NCI-H2029 (cell line): ENCODE results near the gene PGAM2.

Source experiments
- DNase-seq: peaks from one replicate; lab custom pipeline; 2025; lab: John Stamatoyannopoulos, UW

Gene PGAM2

DNA sequence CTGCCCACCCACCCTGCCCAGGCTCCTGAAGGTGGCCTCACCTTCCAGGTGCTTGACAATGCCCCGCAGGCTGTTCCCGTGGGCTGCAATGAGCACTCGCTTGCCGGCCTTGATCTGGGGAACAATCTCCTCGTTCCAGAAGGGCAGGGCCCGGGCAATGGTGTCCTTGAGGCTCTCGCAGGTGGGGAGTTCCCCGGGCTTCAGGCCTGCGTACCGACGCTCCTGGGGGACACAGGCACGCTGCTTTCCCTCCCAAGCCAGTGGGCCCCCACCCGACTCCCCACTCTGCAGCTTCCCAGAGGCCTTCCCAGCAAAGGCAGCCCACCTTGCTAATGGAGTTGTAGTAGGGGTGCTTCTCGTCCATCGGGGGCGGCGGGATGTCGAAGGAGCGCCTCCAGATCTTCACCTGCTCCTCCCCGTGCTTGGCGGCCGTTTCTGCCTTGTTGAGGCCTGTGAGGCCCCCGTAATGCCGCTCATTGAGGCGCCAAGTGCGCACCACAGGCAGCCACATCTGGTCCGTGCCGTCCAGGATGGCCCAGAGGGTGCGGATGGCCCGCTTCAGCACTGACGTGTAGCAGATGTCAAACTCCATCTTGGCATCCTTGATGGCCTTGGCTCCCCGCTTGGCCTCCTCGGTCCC, 456 bp downstream of the PGAM2 start:
- DNase-seq: no peak

DNA sequence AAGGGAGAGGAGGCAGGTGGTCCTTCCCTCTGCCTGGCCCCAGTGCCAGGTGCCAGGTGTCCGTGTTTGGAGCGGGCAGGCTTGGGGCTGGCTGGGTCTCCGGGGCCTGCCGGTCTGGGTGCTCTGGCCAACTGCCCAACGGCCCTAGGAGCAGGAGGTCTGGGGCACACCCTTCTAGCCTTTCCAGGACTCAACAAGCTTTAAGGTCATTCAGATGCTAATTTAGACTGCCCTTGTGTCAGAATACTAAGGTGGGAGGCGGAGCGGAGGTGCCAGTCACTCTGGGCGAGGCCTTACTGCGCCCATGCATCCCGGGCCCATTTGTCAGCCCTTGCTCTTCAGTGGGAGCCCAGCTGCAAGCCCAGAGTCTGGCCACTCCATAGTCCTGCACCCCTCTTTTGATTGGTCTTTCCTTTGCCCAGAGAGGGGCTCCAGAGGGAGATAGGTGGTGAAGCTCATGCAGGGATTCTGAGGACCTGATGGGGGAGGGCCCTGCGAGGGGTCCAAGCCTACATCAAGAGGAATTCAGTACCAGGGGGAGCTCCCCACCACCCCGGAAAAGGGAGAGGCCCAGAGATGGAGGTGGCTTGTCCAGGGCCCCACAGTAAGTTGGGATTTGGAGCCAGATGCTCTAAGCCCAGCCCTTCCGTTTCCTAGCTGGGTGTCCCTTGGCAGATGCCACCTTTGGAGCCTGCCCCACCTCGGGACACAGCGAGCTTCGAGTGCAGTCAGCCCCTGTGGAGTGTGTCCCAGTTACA, 1.3 kb downstream of the PGAM2 start:
- no peak for DNase-seq

DNA sequence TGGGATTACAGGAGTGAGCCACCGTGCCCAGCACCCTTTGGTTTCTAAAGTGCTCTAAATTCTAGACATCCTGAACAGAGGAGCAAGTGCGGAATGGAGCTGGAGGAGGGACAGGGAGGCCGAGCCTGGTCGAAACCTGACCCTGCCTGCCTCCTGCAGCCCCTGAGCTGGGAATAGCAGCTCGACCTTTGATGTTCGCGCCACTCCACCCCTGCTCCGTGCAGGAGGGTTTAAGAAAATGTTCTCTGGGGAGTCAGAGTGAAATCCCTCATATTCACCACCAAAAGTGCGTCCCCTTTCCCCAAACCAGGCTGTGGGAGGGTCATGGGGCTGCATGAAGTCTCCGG, 1.8 kb downstream of the PGAM2 start:
- no peak for DNase-seq

DNA sequence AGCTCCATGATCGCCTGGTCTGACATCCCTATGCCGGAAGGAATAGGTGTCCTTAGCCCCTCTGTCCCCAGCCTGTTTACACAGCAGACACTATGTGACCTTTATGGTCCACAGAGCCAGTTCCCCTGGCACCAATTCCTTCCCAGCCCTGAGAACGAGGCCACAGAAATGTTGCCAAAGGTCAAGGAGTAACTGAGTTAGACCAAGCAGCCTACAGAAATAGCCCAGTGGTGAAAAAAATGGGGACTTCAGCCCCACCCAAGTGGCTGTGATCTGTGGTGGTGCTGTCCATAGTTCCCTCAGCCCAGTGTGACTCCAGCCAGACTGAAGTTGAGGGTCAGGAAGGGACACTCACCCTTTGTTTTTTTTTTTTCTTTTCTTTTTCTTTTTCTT, 2.5 kb downstream of the PGAM2 start:
- no peak for DNase-seq

DNA sequence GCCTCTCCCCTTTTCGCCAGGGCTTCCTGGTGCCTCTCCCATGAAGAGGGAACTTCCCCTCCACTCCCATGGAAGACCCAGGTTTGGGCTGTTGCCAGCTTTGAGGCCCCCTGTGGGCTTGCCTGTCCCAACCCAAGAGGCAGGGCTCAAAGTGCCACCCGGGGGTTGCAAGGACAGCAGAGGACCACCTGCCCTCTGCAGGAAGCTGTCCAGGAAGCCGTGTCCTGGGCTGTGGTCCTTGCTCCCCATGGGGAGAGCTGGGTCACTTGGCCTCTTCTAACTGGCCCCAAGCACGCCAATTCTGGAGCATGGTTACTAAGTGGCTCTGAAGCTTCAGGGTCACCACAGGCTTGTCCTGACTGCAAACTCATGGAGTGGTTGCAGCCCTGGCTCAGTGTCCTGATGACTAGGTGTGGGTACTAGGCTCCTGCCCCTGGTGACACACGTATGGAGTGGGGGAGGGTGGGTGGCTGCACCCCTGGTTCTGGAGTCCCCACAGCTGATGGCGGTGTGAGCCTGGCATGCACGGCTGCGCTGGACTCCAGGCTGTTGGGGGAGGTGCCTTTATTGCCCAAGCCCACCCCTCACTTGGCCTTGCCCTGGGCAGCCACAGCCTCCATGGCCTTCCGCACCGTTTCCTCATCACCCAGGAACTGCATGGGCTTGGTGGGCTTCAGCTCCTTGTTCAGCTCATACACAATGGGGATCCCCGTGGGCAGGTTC, 3.0 kb downstream of the PGAM2 start:
- no peak for DNase-seq

DNA sequence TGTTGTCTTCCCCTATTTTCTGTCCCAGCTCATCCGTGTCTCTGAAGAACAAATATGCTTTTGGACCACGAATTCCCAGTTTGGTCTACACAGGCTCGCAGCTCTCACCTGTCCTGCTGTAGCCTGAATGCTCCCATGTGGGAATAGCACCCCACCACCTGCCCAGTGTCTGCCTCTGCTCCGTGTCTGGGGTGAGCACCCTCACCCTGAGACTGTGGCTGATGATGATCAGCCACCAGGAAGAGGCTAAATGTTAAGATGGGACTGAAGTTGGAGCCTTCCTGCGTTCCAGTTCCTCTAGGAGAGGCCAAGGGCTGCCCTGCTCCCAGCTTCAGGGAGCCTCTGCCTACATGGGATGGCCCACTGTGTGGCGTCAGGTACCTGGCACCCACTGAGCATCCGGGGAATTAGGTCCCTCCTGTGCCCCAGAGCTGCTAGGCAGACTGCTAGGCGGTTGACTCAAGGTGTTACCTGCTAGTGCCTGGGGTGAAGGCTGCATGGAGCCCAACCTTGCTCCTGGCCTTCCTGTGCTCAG, 3.7 kb downstream of the PGAM2 start:
- no peak for DNase-seq

DNA sequence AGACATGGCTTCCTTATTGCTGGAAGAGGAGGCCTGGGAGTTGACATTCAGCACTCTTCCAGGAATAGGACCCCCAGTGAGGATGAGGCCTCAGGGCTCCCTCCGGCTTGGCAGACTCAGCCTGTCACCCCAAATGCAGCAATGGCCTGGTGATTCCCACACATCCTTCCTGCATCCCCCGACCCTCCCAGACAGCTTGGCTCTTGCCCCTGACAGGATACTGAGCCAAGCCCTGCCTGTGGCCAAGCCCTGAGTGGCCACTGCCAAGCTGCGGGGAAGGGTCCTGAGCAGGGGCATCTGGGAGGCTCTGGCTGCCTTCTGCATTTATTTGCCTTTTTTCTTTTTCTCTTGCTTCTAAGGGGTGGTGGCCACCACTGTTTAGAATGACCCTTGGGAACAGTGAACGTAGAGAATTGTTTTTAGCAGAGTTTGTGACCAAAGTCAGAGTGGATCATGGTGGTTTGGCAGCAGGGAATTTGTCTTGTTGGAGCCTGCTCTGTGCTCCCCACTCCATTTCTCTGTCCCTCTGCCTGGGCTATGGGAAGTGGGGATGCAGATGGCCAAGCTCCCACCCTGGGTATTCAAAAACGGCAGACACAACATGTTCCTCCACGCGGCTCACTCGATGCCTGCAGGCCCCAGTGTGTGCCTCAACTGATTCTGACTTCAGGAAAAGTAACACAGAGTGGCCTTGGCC, 4.3 kb downstream of the PGAM2 start:
- no peak for DNase-seq

DNA sequence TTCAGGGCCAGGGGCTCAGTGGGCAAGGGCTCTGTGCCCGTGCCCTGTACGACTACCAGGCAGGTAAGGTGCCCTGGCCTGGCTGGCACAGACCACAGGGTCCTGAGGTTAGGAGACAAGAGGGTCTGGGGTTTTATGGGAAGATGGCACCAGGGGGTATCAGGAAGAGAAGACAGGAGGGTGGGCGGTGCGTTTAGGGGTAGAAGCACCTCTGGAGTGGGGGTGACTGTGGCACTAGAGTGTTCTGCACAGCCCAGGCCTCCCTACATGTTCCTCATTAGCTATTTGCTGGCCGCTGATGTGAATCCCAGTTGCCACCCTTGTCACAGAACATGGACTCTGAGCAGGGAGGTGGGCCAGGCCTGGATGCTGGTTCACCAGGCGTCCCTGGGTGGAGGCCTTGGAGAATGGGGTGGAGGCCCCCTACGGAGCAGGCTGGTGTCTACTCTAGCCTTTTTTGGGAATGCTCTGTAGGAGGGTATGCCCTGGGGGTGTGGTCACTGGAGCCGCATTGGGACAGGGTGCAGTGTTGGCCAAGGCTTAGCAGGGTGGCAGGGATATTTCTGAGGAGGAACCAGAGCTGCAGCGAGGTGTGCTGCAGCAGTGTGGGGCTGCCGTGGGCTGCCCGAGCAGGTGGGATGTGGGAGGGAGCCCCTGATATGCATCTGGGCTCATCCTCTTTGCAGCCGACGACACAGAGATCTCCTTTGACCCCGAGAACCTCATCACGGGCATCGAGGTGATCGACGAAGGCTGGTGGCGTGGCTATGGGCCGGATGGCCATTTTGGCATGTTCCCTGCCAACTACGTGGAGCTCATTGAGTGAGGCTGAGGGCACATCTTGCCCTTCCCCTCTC, 5.0 kb downstream of the PGAM2 start:
- no peak for DNase-seq

DNA sequence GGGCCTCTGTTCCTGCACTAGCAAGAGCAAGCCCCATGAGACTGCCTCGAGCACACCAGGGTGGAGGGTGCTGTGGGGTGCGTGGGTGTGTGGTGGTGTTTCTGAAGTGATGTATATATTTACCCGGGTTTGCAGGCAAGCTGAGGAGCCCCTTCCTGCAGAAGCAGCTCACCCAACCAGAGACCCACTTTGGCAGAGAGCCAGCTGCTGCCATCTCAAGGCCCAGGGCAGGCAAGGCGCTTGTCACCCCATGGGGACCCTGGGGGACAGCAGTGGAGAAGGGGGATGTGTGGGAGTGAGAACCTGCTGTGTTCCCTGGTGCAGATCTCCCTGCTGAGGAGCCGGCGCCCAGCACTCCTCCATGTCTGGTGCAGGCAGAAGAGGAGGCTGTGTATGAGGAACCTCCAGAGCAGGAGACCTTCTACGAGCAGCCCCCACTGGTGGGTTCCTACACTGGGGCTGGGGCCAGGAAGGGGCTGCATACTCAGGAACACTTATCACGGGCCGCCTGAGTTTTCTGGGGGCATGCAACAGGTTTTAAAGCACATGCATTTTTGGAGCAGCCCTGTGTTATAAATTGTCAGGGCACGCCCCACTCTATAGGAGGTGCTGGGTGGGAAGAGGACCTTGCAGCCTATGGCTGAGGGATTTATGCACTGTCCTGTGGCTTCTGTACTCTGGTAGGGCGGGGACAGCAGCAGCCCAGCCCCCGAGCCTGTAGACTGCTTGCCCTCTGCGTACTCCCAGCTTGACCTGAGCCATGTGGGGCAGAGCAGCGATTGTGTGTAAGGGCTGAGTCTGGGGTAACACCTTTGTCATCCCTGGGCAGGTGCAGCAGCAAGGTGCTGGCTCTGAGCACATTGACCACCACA, 5.9 kb downstream of the PGAM2 start:
- DNase-seq: no peak

DNA sequence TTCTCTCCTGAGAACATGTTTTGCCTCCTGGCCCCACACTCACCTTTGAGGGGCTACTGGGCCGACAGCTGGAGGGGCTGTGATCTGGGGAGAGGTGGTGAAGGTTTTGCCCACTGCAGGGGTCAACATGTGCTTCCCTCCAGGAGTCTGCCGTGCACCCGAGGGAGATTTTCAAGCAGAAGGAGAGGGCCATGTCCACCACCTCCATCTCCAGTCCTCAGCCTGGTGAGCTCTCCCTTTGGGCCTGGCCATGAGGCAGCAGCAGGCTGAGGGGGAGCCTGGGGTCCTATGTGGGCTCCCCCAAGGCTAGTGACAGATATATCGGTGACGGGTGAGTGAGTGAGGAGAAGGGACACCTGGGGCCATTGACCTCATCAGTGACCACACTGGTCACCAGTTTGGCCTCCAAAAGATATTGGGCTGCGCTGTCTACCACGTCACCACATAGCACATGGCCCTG, 6.6 kb downstream of the PGAM2 start:
- no peak for DNase-seq

DNA sequence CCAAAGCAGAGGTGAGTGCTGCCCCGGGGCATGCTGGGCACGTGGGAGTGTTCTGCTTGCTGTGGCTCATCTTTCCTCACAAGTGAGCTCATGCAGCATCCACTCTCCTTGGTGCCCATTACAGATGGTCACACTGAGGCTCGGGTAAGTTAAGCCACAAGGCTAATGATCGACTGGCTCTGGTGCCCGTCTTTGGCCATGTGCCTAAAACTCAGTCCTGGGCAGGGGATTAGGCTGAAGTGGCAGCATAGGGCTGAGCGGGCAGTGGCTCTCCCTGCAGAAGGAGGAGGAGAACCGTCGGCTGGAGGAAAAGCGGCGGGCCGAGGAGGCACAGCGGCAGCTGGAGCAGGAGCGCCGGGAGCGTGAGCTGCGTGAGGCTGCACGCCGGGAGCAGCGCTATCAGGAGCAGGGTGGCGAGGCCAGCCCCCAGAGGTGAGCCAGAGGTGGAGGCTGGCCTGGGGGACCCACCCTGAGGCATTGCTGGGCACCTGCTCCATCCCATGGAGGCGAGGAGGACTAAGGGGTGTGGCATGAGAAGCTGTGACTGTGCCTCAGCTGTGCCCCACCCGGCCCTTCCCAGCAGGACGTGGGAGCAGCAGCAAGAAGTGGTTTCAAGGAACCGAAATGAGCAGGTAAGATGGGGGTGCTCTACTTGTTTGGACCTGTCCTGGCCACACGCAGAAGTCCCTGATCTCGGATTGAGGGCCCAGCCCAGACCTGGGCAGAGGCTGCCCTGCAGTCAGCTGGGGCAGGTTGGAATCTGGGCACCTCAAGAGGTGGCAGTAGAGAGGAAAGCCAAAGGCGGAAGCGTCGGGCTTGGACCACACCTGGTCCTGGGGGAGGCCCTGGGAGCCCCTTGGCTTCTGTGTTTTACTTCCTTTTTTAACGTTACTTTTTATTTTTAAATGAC, 7.3 kb downstream of the PGAM2 start:
- DNase-seq: no peak

DNA sequence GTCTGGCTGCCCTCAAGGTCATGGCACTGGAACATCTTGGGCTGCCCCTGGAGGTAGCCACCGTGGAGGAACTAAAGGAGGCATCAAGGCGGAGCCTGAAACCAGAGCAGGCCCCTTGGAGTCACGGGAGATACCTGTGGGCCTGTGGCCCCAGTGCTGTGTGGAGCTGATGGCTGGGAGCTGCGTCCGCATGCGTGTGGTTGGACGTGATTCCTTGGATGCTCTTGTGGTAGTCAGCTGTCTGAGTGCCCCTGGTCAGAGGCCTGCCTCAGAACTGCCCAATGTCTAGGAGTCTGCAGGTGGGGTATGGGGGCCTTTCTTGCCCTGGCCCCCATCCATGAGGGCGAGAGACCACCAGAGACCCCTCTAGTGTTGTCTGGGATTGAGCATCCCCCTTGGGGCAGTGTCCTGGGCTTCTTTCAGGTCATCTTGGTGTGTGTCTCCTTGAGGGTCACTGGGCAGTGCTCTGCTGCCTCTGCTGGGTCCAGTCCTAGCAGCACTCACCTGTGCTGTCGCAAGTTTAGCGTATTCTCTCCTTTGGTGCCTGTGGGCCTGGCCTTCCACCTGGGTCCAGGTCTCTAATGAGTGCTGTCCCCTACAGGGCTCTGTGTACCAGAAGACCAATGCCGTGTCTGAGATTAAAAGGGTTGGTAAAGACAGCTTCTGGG, 8.1 kb downstream of the PGAM2 start:
- DNase-seq: no peak

DNA sequence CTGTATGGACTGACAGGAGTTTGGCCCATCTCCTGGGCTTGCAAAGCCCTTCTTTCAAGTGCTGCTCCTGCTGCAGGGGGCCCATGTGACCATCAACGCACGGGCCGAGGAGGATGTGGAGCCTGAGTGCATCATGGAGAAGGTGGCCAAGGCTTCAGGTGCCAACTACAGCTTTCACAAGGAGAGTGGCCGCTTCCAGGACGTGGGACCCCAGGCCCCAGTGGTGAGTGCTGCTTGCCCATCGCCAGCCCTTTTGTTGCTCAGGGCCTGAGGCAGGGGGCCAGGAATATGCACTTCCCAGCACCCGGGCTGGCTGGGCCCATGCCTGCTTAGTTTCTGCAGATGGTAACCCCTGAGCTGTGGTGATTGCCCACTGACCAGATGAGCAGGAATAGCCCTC, 8.7 kb downstream of the PGAM2 start:
- DNase-seq: no peak

DNA sequence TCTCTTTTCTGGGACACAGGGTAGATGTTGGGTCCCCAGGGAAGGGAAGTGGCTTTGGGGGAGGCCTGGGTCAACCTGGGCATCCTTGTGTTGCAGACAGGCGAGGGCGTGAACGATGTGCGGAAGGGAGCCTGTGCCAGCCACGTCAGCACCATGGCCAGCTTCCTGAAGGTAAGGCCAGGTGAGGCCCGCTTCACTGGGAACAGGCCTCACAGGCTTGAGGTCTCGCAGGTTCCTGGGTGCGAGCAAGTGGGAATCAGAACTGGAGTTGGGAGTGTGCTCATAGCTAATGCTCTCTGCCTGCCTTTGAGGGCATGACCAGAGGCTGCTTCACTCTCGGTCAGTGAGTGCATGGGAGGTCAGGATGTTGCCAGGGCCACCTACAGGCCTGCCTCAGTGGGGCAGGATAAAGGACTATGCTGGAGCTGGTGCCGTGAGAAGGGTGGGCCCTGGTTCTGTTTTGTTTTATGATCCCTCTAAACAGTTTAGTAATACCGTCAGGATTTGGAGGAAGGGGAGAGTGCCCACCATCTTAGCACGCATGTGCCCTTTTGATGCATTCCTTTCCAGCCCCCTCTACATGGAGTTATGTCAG, 12.5 kb downstream of the PGAM2 start:
- no peak for DNase-seq

DNA sequence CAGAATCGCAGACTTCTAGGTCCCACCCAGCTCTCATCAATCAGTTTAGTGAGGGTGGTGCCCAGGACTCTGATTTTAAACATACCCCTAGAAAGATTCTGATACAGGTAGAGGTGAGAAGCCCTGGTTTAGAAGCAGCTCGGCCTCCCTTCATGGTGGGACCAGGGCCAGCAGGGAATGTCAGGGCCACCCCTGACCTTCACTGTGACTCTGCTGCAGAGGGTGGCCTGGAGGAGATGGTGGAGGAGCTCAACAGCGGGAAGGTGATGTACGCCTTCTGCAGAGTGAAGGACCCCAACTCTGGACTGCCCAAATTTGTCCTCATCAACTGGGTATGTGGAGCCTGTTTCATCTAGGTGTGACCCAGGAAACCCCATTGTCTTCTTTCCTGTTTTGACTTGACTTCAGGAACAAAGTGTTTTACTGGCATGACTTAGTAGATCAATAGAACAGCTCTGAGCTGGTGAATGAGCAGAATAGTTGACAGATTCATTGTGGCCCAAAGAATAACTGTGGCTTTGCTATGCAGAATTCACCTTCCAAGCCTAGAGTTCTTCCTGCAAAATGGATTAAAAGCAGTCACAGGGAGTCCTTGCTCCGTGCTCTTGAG, 13.7 kb downstream of the PGAM2 start:
- no peak for DNase-seq

DNA sequence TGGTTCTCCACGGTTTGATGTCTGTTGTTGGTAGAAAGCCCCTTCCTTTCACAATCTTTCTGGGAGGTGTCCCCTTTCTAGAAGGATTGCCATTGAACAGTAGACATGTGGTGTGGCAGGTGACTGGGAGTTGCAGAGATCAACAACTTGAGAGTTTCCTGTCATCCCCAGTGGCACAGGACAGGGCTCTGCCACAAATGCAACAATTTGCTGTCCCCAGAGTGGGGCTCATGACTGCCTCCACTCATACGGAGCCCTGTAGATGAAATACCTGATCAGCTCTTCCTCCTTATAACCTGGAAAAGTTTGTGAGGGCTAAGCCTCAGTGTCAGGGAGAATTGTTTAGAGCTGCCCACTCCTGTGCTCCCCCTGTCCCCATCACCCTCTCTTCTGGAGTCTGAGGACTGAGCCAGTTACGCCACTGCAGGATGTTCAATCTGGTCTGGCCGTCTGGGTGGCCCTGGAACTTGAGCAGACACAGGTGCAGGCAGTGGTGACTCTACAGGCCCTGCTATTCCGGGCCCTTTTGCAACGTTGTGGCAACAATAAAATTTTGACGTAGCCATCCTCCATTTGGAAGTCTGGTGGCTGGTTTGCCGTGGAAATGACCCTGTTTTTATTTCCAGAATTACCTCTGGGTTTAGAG, 14.3 kb downstream of the PGAM2 start:
- no peak for DNase-seq

DNA sequence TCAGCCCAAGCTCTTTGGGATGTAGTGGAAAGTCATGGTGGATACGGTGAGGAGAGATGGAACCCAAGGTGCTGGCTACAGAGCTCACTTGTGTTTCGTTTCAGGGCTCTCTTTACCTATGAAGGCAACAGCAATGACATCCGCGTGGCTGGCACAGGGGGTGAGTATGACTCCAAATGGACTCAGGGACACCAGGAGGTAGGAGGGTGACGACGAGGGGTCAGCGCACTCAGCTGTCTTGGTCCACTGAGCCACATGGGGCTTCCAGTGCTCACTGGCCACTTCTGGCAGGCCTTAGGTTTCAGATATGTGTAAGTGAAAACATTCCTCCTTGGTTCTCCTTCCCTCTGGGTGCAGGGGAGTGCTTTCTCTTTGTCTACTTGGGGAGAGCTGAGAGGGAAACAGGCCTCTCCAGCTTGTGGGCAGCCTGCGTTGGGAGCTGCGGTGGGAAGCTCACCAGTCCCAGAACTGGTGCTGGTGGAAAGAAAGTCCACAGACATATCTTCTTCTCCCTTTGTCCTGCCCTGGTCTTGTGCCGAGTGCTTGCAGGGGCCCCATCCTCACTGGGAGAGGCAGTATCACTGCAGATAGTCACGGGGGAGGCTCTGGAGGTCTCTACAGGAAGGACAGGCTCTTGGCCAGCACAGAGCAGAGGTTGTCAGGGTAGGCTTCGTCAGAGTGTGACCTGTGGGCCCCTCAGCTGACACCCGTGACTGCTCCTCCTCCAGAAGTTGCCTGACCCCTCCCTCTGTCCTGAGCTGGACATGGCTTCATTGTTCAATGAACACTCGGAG, 15.0 kb downstream of the PGAM2 start:
- DNase-seq: no peak
